ENCODE results near the gene TMEM107.

Gene TMEM107

GRCh38 chr17:8161289-8162232 lies 14.6 kb downstream of the TMEM107 start:
- DNase-seq = no peak

- DNase-seq = no peak
Observed at GRCh38 chr17:8160741-8161221, 15.4 kb downstream of the TMEM107 start.

GRCh38 chr17:8160224-8160577 lies 16.0 kb downstream of the TMEM107 start:
- no peak for DNase-seq

- DNase-seq = no peak
Observed at GRCh38 chr17:8159459-8160223, 16.5 kb downstream of the TMEM107 start.

- DNase-seq = no peak
Observed at GRCh38 chr17:8159032-8159400, 17.2 kb downstream of the TMEM107 start.

- peak; percentile 87 for DNase-seq
Observed at GRCh38 chr17:8158267-8159031, 17.7 kb downstream of the TMEM107 start.

GRCh38 chr17:8156246-8156992 lies 19.8 kb downstream of the TMEM107 start:
- peak; percentile 100 for DNase-seq

GRCh38 chr17:8155996-8156245 lies 20.3 kb downstream of the TMEM107 start:
- DNase-seq = no peak

GRCh38 chr17:8155231-8155995 lies 20.8 kb downstream of the TMEM107 start:
- DNase-seq = no peak

- no peak for DNase-seq
Observed at GRCh38 chr17:8154608-8155155, 21.5 kb downstream of the TMEM107 start.

- DNase-seq = peak; percentile 98
Observed at GRCh38 chr17:8153957-8154607, 22.1 kb downstream of the TMEM107 start.

GRCh38 chr17:8153525-8153956 lies 22.6 kb downstream of the TMEM107 start:
- peak; percentile 95 for DNase-seq

- no peak for DNase-seq
Observed at GRCh38 chr17:8153031-8153451, 23.1 kb downstream of the TMEM107 start.

GRCh38 chr17:8152112-8152775 lies 23.9 kb downstream of the TMEM107 start, which contains the start of gene PER1:
PER1 (minus strand) TSS chr17:8152404; CDS start chr17:8150706, 1,698 bp downstream.
- peak; percentile 94 for DNase-seq

- DNase-seq = peak; percentile 68
Observed at GRCh38 chr17:8151641-8152111, 24.5 kb downstream of the TMEM107 start.

GRCh38 chr17:8151120-8151640 lies 25.0 kb downstream of the TMEM107 start:
- DNase-seq = peak; percentile 83

GRCh38 chr17:8150194-8151119 lies 25.7 kb downstream of the TMEM107 start:
- DNase-seq = no peak

GRCh38 chr17:8149419-8150193 lies 26.6 kb downstream of the TMEM107 start:
- DNase-seq = no peak
